Astrocyte of the cerebellum (primary cell): ENCODE results near the gene ATXN7L1.
"Not testable (repeated sequence)": the region's sequence is repeated elsewhere in the genome, so short reads cannot be mapped to it uniquely, and the experiment has no call there.

Source experiments
- DNase-seq: peaks from one replicate; pipeline ENCODE4 v3.0.0-alpha.2; 2011; ENCODE audit warnings: low read depth
- H3K4me3 ChIP-seq: 2 replicates; pipeline ENCODE4 v1.5.1; 2011; ENCODE audit warnings: mild to moderate bottlenecking, low read depth, low read length, moderate library complexity
- in situ Hi-C: cut with HindIII; loops from 2 replicates; pipeline ENCODE4 v1.10.0; 2017; ENCODE audit warnings: low sequenced_read_pairs
- TF ChIP-seq, protein P1 (sequence below): IDR thresholded peaks from 2 replicates; pipeline ENCODE4 v1.5.1; 2012; ENCODE audit warnings: low read length, low read depth, moderate library complexity, mild to moderate bottlenecking; ENCODE audit errors: missing control alignments

The ATXN7L1 gene

DNA sequence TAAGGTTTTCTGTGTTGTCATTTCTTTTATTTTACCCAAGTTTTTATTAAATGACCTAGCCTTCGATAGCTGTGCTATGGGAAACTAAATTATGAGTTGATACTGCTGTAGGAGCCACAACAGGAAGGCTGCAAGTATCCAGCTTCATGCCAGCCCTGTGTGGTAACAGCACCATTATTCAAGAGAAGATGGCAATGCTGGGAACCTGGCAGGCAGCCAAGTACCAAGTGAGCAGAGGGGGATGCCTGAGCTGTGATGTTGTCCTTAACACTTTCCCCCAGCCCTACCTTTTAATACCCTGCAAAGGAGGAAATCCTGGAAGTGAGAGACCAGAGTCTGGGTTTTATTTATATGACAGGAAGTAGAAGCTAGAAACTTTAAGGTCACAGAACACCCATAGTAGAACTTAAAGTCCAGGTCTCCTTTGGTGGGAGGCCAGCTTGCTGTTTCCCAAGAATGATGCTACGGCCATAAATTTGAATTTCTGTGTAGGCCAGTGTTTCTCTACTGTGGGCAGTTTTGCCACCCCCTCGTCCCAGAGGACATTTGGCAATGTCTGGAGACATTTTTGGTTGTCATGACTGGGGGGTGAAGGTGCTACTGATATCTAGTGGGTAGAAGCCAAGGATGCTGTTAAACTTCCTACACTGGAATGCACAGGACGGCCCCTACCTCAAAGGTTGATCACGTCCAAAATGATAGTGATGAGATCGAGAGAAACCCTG is 9.2 kb upstream of the ATXN7L1 start:
- DNase-seq: no peak
- H3K4me3 ChIP-seq: no peak overlapping the region
- TF ChIP-seq, protein P1, sequence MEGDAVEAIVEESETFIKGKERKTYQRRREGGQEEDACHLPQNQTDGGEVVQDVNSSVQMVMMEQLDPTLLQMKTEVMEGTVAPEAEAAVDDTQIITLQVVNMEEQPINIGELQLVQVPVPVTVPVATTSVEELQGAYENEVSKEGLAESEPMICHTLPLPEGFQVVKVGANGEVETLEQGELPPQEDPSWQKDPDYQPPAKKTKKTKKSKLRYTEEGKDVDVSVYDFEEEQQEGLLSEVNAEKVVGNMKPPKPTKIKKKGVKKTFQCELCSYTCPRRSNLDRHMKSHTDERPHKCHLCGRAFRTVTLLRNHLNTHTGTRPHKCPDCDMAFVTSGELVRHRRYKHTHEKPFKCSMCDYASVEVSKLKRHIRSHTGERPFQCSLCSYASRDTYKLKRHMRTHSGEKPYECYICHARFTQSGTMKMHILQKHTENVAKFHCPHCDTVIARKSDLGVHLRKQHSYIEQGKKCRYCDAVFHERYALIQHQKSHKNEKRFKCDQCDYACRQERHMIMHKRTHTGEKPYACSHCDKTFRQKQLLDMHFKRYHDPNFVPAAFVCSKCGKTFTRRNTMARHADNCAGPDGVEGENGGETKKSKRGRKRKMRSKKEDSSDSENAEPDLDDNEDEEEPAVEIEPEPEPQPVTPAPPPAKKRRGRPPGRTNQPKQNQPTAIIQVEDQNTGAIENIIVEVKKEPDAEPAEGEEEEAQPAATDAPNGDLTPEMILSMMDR: no peak
- in situ Hi-C loops: no loop called here

DNA sequence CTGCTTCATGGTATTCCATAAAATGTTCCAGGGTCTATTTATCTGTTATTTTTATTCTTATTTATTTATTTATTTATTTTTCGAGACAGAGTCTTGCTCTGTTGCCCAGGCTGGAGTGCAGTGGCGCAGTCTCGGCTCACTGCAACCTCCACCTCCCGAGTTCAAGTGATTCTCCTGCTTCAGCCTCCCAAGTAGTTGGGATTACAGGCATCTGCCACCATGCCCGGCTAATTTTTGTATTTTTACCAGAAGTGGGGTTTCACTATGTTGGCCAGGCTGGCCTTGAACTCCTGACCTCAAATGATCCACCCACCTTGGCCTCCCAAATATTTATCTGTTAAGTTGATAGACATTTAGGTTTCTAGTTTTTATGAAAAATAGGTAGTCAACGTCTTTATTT is 6.8 kb upstream of the ATXN7L1 start:
- DNase-seq, H3K4me3 ChIP-seq, in situ Hi-C loops: not testable (repeated sequence)

DNA sequence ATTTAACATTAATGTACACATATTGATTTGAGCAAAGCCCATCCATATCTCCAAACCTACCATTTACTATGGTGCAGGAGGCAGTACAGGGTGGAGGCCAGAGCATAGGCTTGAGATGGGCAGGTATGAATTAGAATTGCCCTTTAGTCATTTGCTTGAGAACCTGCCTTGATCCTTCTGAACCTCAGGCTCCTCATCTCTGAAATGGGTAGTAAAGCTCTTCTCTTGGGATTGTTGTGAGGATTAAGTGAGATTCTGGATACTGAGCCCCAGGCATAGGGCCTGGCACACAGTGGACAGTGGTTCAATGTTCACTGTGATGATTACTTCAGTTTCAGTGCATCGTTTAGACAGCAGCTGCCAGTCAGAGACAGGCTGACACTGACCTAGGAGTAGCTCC is 5.0 kb upstream of the ATXN7L1 start:
- TF ChIP-seq, protein P1: no peak
- in situ Hi-C loops: no loop called here
- no peak overlapping the region for H3K4me3 ChIP-seq
- no peak for DNase-seq

DNA sequence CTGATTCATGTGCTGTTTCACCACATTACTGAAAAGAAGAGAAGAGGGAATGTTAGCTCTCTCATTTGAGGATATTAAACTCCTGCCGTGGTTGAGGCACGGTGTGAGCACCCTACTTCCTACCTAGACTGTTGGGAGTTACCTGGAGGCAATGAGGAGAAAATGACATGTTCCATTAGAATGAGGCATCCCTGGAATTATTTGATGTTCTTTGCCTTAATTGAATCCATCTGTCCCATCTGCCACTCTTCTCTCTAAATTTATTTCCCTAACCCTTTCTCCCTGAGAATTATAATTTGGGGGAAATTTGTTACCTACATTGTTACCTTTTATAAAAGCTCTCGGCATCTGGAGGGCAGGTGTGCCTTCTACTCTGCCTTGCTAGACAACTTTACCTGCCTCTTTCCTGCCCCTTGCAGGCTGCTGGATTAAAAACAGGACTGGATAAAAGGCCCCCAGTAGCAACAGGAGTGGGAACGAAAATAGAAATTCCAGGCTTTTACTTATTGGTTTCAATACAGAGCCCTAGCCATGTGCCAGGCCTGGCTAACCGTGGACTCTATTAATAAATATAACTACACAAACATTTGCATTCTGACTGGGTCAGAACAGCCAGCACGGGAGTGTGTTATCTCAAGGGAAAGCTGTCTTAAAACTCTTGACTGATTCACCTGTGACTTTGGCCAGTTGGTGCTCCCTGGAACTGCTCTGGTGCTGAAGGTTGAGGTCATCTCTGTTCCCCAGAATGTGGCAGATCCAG is 4.4 kb upstream of the ATXN7L1 start:
- TF ChIP-seq, protein P1: no peak
- in situ Hi-C loops: no loop called here
- no peak overlapping the region for H3K4me3 ChIP-seq
- no peak for DNase-seq

DNA sequence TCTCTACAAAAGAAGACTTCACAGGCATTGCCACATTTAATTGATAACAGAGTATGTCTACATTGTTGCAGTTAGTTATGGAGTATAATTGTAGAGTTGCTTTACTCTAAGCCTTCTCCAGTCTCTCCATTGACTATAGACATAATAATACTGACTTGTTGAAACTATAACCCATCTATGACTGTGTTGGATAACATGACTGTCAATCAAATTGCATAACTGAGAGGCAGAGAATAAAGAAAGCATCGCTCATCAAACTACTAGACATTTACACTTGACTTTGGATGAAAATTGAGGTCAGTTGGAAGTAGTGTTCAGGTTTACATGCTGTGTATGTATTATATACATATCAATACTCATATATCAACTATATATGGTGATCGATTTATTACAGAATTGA is 3.4 kb upstream of the ATXN7L1 start:
- no peak for DNase-seq
- TF ChIP-seq, protein P1: no peak
- no peak overlapping the region for H3K4me3 ChIP-seq
- in situ Hi-C loops: no loop called here

DNA sequence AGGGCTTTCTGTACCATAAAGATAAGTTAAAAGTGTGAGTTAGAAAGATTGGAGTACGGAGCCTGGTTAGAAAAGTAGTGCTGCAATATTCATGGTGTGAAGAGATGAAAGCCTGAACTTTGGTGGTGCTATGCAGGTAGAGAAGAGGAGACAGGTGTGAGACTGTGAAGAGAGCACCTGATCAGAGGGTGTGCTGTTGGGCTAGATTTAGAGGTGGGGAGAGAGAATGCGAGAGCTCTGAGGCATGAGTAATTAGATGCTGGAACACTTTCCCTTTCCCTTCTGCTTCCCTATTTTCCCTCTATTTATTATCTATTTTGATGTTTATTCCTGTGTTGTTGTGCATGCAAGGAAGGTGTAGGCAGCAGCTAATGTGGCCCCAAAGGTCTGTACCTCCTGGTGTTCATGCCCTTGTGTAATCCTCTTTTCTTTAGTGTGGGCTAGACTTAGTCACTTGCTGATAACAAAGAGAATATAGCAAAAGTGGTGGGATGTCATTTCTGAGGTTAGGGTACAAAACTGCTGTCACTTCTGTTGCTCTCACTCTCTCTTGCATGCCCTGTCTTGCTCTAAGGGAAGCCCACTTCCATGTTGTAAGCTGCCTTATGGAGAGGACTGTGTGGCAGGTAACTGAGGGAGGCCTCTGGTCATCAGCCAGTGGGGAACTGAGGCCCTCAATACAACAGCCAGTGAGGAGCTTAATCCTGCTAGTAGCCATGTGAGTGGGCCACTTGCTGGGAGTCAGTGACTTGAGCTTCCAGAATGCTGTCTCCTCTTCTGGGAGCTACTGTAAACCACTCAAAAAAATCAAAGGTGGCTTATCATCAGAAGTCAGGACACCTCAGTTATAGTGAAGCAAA is 2.6 kb upstream of the ATXN7L1 start:
- no peak for DNase-seq
- no peak overlapping the region for H3K4me3 ChIP-seq
- TF ChIP-seq, protein P1: no peak
- in situ Hi-C loops: no loop called here

DNA sequence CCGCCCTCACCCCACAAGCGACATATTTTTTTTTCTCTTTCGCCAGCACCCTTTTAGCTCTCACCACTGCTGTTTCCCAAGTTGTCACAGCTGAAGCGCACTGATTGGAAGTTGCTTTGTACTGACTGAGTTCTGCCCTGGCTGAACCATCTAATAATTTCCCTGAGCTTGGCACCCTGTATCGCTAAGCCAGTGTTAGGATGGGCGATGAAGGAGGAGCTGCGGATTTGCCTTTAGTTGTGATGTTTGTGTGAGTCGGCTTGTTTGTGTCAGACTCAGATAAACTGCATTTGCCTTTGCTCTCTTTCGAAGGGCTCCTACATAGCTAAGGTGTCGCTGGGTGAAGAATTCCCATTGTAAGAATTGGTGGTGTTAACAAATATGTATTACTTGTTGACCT is 1.3 kb upstream of the ATXN7L1 start:
- DNase-seq: no peak
- TF ChIP-seq, protein P1: no peak
- peak overlapping the region; percentile 64 for H3K4me3 ChIP-seq
- in situ Hi-C loops: no loop called here
